ENCODE results near the gene ELOVL1.

- TF ChIP-seq POLR2A (IDR thresholded peaks at IDR 0.05) (no peak), CTCF (IDR thresholded peaks at IDR 0.05) (no peak)
These were observed 13.3 kb downstream of the ELOVL1 start for GRCh38 chr1:43354471-43354870.
